HG03280 (cell line): ENCODE data around the gene NRG2.

Experiments used
- ATAC-seq: cut with Tn5 transposase; IDR thresholded peaks from one replicate; pipeline ENCODE4 v1.9.1; 2021; ENCODE audit warnings: mild to moderate bottlenecking, moderate library complexity; ENCODE audit not compliant: unreplicated experiment

Gene NRG2

DNA sequence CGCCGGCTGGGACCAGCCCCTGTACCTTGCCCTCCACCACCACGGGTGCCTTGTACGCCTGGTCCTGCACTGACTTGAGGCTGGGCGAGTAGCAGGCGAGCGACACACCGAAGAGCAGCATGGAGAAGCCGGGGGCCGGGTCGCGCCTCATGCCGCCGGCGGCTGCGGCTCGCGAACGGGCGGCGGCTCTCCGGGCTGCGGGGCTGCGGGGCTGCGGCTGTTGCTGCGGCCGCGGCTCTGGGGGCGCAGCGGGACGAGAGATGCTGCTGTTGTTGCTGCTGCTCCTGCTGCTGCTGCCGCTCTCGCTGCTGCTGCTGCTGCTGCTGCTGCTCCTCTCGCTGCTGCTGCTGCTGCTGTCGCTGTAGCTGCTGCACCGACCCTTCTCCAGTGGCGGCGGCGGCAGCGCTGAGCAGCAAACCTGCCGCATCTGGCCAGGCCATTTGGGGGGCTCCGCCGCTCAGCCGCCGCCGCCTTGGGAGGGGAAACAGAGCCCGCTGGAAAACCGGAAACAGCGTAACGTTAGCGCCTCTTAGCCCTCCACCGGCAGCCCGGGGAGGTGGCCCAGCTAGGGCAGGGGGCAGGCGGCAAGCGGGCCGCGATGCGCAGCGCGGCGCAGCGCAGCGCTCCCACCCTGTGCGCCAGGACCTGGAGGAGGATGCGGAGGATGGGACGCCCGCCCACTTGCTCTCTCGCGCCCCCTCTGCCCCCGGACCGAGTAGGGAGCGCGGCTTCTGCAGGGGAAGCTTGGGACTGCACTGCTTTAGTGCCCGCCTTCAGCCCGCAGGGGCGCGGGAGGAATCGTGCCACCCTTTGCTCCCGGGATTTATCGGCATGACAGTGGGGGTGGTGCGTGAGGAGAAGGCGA lies at the start of gene NRG2:
Gene NRG2 (minus strand): TSS at position 657 of the 865 bp plus-strand sequence.
- ATAC-seq: peak; percentile 54

DNA sequence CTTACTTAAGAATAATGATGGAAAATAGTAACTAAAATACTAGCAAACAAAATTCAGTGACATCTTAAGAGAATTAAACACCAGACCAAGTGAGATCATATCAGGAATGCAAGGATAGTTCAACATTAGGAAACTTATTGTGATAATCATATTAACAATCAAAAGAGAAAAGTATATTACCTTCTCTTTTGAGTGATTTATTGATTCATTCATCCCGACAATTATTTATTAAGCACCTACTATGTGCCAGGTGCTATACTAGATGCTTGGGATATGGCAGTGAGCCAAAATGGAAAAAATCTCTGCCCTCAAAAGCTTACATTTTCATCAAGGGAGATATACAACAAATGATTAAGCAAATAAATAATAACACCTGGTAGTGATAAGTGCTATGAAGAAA lies 47.2 kb upstream of the NRG2 start:
- no peak for ATAC-seq

DNA sequence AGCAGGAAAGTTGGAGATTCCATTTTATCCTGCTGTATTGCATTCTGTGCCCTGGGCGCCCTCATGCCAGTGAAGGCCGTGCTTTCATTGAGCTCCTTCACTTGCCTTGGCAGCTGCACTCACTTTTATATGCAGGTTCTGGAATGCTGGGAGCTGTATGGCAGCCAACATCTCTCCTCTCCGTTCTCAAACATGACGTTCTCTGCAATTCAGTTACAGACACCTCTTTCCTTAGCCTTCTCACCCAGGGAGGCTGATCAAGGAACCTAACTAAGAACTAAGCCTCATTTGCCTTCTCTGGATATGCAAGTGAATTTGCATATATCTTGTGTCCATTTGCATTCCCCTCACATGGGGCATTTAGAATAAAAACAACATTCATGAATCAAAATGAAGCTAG lies 41.4 kb upstream of the NRG2 start:
- no peak for ATAC-seq

DNA sequence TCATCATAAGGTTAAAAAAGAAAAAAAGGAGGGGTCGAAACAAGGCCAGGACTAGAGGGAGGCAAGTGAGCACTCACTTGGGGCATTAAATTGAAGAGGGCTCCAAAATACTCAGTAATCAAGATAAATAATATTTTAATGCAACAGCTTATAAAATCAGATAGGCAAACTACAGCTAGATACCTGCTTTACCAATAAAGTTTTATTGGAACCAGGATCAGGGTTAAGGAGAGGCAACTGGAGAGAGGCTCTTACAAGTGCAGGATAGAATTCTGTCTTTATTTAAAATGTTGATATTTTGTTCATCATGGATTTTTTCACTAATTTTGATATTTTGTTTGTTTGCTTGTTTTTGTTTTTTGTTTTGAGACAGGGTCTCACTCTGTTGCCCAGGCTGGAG lies 40.6 kb upstream of the NRG2 start:
- no peak for ATAC-seq

DNA sequence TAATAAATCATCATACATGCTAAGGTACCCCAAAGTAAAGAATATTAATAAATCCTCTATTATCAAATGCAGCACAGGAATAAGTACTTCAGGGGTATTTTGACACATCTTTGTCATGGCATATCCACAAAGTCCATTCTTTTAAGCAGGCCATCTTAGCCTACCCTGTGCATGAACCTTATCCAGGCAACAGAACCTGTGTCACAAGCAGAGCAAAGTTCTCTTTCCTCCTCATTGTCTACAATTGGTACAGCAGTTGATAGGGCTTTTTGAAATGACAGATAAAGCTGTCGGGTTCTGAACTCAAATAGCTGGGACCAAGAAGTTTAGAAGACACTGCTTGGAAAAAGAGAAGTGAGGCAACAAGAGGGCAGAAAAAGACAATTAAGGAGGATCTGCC lies 40.0 kb upstream of the NRG2 start:
- ATAC-seq: no peak

DNA sequence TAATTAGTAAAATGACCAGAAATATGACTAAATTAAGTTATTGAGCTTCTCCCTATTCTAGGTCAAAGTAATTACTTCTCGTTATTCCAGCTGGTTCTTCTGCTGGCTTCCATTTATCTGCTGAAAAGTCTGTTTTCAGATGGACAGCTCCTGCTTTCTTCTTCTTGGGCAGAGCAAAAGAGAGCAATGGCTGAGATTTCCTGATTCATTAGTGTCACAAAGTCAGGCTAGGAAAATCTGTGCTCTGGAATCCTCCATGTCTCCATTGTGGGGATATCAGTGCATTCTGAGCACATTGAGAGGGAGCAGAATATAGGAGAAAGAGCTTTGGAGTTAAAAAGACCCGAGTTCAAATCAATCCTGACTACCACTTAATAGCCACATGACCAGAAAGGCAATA lies 33.7 kb upstream of the NRG2 start:
- ATAC-seq: no peak

DNA sequence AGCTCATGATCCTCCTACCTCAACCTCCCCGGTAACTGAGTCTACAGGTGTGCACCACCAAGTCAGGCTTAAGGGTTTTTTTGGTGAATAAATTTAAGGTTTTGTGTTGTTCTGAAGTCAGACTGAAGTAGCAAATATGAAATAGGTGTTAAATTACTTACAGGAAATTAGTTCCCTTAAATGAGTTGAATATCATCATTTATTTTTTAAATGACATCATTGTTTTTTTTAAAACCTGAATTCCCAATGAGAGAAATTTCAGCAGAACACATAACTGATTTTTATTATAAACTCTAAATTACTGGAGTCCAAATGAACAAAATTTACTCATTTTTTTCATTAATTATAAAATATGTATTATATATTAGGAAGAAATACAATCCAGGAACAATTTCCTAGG lies 33.0 kb upstream of the NRG2 start:
- ATAC-seq: no peak

DNA sequence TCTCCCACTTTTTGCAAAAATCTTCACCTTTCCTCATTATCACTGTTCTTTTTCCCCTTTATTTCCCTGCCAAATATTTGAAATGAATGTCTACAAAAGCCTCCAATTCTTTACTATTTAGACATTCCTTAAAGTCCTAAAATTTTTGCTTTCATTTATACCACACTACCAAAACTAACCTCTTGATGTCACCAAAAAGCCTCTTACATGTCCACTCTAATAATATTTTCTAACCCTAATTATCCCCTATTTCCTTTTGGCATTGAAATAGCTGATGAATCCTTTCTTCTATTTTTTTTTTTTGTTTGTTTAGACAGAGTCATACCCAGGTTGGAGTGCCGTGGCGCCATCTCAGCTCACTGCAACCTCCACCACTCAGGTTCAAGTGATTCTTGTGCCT lies 32.3 kb upstream of the NRG2 start:
- ATAC-seq: no peak

DNA sequence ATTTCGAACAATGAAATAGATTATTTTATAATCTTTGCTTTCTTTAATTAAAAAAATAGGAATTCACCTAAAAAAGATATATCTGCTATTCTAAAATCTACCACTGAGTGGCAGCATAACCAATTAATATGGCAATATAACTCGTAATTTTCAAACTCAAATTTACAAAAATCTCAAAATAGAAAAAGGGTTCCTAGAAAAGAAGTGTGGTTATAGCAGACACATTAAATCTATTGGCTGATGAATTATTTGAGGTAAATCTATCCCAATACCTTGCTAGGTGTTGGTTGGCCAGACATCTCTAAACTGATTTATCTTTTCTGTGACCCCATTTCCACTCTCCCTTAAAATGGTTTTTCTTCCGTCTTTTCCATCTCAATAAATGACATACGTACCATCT lies 30.2 kb upstream of the NRG2 start:
- no peak for ATAC-seq

DNA sequence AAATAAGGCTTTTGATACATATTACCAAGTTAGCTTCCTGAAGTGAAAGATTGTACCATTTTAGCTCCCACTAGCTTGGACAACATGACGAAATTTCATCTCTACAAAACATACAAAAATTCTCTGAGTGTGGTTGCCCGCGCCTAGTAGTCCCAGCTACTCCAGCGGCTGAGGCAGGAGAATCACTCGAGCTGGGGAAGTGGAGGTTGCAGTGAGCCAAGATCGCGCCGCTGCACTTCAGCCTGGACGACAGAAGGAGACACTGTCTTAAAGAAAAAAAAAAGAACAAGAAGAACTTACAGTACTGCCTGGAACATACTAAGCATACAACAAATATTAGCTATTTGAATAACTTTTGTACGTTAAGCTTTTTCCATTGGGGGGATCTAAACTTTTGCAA lies 29.7 kb upstream of the NRG2 start:
- ATAC-seq: no peak

DNA sequence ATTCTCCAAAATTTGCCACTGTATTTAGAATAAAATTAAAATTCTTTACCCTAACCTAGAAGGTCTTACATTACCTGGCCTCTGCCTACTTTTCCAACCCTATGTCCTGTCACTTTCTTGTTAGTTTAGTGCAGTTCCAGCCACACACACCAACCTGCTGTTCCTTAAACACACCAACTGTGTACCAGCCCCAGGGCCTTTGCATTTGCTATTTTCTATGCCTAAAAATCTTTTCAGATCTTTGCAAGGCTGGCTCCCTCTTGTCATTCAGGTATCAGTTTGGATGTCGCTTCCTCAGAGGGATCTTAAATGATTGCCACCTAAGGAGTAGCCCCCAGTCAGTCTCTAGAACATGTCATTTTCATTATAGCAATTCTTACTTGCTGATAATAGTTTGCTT lies 17.7 kb upstream of the NRG2 start:
- no peak for ATAC-seq

DNA sequence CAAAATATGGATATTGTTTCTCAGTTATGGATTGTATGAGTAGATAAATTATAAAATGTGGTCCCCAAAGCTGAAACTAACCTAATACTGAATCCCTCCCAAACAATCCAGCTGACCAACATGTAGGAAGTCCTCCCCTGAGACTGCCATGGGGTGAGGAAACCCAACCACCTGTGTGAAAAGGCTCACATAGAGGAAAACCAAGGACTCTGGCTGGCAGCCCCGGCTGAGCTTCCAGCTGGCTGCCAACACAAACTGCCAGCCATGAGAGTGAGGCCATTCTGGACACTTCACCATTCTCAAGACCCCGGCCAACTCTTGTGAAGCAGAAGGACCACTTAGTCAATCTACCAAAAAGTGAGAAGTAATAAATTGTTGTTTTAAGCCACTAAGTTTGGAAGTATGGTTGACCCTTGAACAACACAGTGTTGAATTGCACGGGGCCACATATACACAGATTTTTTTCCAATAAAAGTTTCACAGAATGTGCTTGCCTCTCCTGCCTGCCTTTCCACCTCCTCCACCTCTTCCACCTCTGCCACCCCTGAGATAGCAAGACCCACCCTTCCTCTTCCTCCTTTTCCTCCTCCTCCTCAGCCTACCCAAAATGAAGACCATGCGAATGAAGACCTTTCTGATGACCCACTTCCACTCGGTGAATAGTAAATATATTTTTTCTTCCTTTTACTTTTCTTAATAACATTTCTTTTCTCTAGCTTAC lies 15.3 kb upstream of the NRG2 start:
- no peak for ATAC-seq

DNA sequence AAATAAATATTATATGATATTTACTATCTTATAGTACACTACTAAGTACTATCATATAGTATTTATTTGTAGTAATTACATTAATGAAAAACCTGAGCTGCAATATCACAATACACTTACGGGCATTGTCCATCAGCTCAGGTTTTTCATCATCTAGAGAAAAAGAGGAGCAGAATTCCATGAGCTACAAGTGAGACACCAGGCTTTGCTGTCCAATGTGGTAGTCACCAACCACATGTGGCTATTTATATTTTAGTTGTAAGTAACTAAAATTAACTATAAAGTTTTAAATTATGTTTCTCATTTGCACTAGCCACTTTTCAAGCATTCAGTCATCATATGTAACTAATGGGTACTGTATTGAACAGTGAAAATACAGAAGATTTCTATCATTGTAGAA lies 13.8 kb upstream of the NRG2 start:
- no peak for ATAC-seq

DNA sequence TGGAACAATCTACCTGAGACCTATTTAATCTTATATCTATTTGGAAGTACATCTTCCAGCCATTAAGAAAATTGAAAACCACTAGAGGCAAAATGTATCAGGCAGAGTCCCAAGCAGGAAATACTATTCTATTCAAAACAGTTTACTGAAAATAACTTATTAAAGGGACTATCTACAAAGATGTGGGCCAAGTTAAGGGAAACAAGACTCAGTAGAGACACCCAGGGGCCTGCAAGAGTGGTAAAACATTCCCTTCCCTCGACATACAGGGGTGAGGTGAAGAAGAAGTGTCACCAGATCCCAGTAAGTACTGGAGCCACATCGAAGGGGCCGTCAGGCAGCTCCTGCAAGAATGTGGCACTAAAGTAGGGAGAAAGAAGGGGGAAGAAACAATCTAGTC lies 12.1 kb upstream of the NRG2 start:
- no peak for ATAC-seq

DNA sequence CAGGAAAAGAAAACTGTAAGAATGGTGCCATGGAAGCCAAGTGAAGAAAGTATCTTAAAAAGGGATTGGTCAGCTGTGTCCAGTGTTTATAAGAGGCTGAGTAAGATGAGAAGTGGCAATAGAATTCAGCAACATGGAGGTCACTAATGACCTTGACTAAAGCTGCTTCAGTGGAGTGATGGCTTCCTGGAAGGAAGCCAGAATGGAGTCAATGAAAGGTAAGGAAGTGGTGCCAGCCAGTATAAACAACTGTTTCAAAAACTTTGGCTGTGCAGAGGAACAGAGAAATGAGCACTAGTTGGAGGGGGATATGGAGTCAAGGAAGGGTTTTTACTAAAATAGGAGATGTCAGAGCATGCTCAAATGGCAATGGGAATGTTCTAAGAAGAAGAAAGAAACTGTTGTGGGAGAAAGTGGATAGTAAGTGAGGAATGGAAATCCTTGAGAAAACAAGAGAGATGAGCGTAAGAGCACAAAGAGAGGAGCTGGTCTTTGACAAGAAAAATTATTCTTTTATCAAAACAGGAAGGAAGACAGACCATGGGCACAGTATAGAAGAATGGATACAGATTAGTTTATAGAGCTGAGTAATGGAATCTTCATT lies 11.1 kb upstream of the NRG2 start:
- no peak for ATAC-seq

DNA sequence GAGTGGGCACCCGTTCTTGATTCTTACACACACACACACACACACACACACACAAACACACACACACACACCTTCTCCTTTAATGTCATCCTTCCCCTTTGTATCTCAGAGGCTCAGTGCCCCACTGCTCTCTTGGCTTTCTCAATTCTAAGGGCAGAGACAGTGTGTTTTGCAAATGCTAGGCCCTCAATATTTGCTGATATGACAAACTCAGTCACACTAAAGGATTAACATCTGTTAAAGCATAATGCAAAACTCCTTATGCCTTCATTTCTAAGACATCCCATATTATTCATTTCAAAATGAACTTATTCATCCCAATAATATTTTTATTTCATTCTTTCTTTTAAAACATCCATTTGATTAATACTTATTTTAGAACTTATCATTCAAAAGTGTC lies 8.9 kb upstream of the NRG2 start:
- no peak for ATAC-seq

DNA sequence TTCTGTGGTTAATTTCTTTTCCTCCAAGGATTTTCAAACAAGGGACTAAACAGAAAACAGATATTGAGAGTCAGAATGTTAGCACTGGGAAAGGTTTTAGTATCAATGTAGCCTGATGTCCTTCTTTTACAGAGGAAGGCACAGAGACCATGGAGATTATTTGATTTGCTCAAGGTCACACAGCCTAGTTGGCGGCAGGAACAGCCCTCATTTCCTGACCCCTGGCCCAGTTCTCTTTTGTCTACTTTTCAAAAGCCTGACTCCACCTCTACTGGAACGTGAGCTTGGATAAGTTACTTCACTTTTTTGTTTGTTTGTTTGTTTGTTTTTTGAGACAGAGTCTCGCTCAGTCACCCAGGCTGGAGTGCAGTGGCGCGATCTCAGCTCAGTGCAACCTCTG lies 6.6 kb upstream of the NRG2 start:
- ATAC-seq: no peak

DNA sequence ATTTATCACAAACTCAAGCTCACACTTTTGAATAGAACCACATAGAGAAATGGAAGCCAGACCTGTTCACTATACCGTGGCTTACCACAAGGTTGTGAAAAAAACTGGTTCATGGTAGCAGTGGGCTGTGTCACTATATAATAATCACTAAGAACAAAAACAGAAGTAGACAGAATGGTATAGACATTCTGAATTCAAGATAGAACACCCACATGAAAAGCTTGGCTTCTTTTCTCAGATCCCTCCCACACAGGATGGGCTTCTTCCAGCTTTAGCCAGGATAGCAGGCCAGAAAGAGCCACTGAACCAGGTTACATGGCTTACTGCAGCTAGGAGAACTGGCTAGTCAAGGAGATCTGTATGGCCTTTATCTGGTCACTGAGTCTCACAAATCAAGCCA lies 6.1 kb upstream of the NRG2 start:
- ATAC-seq: no peak

DNA sequence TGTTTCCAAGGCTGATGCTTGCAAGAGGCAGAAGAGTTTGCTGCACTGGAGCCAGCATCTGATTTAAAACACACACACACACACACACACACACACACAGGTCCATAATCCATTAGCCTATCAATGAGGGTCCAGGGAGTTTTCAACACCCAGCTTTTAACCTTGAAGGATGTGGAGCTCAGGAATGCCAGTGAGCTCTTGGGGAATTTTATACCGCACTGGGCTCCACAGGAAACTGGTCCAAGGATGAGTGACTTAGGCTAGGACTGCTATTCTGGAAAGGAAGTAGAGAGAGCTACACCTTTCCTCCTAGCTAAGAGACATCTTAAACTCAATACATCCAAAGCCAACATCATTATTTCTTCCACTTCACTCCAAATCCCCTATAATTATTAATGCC lies 942 bp upstream of the NRG2 start:
- no peak for ATAC-seq

DNA sequence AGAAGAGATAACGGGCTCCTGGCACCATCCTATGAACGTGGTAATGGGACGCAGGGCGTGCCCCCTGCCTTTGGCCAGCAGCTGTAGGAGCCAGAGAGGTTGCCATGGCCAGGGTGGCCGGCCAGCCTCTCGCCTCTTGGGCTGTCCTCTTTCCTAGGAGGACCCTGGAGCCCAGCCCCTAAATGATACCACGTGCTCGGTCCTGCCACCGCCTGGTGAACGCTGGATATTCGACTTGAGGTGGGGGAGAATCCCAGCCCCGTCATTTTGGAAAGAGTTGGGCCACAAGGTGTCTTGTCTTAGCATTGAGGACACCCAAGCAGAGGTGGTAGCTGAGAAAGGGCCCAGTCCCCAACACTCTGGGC lies 391 bp upstream of the NRG2 start:
- ATAC-seq: no peak

DNA sequence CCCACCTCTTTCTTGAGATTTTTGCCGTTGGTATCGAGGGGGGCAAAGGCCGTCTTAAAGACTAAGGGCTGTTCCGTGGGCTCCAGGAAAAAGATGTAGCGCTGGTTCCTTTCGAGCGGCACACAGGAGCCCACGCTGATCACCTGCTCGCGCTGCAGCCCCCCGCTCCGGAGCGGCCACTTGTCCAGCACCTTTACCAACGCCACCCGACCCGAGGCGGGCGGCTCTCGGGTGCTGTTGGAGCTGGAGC lies 781 bp downstream of the NRG2 start:
- ATAC-seq: no peak
